ENCODE measurements around the gene SETD7. TPM values are rescaled to one million over a fixed set of nuclear protein-coding genes. Genes with fewer than 3 reads are reported as not detected.
A peak's percentile ranks its signal among the peaks of the same experiment; 100 is the strongest.

The SETD7 gene
- total and polyA plus RNA-seq, 2 donors (not counting 1 experiment from before 2014, with no cell fraction given), result 37.5 to 80.8 TPM

DNA sequence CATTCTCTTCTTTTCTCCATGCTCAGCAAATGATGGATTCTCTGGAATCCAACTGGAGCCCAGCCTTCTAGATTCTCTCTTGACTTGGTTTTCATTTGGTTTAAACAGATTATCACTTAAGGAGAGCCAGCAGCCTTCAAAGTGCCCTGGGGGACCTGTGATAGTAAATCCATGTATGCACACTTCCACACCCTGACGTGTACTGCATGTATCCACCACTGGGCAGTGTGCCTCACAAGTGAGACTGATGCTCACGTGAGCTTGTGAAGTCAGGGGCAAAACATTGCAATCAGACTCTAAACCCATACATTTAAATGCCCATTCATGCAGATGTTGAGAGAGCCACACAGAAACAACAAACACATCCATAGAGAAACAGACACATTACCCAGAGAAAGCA, 28.0 kb upstream of the SETD7 start:
- Histone ChIP-seq H3K4me3 (replicated peaks in 1 of 4; ENCODE audit: control extremely low read depth in 1 of 4, insufficient read depth in 1 of 4, low read depth in 3 of 4, low read length in 4 of 4) (no peak overlapping the region), H3K4me1 (ENCODE audit: control insufficient read depth, extremely low read depth, insufficient read depth, low read length) (no peaks in the 10 kb centered on the region), H3K36me3 (ENCODE audit: control insufficient read depth, insufficient read depth, low read length) (no peaks in the 10 kb centered on the region), H3K9me3 (ENCODE audit: control insufficient read depth, insufficient read depth, low read depth, low read length) (no peaks in the 10 kb centered on the region), H3K9ac (ENCODE audit: insufficient read depth, low read length) (no peak overlapping the region), H2AFZ (ENCODE audit: low read length) (no peak overlapping the region), H3K4me2 (ENCODE audit: extremely low read depth, insufficient read depth, low read length) (no peak overlapping the region), H3K79me2 (ENCODE audit: control insufficient read depth, insufficient read depth, low read length) (no peaks in the 10 kb centered on the region), H4K20me1 (ENCODE audit: control insufficient read depth, extremely low read depth, insufficient read depth, low read length) (no peaks in the 10 kb centered on the region), H3K27ac (ENCODE audit: insufficient read depth, low read length) (no peak overlapping the region), H3K27me3 (ENCODE audit: control insufficient read depth, insufficient read depth, low read length) (no peaks in the 10 kb centered on the region)
- TF ChIP-seq, protein P1, sequence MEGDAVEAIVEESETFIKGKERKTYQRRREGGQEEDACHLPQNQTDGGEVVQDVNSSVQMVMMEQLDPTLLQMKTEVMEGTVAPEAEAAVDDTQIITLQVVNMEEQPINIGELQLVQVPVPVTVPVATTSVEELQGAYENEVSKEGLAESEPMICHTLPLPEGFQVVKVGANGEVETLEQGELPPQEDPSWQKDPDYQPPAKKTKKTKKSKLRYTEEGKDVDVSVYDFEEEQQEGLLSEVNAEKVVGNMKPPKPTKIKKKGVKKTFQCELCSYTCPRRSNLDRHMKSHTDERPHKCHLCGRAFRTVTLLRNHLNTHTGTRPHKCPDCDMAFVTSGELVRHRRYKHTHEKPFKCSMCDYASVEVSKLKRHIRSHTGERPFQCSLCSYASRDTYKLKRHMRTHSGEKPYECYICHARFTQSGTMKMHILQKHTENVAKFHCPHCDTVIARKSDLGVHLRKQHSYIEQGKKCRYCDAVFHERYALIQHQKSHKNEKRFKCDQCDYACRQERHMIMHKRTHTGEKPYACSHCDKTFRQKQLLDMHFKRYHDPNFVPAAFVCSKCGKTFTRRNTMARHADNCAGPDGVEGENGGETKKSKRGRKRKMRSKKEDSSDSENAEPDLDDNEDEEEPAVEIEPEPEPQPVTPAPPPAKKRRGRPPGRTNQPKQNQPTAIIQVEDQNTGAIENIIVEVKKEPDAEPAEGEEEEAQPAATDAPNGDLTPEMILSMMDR (conservative IDR thresholded peaks at IDR 0.05 in 1 of 2, IDR thresholded peaks at IDR 0.05 in 1 of 2; ENCODE audit: low read depth in 1 of 2, low read length in 2 of 2), result no peak
- TF ChIP-seq EZH2 (IDR thresholded peaks at IDR 0.05; ENCODE audit: low read length, missing control alignments), result no peak
- DNase-seq (ENCODE audit: low read depth in 2 of 2), result no peak

DNA sequence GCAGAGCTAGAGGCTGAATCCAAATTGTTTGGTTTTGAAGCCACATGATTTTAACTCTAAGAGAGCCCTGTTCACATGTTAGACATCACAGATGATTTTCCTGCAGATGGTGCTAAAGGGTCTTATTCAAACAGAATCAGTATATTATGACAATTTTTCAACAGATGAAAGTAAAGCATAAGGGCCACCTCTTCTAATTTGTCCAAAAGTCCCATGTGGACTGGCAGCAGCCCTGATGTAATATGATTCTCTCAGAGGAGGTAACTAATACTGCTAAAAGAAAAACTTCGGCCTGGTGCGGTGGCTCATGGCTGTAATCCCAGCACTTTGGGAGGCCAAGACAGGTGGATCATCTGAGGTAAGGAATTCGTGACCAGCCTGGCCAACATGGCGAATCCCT, 26.0 kb upstream of the SETD7 start:
- no peak overlapping the region for H3K9ac ChIP-seq (ENCODE audit: insufficient read depth, low read length)
- no peak overlapping the region for H2AFZ ChIP-seq (ENCODE audit: low read length)
- no peaks in the 10 kb centered on the region for H3K4me1 ChIP-seq (ENCODE audit: control insufficient read depth, extremely low read depth, insufficient read depth, low read length)
- no peaks in the 10 kb centered on the region for H4K20me1 ChIP-seq (ENCODE audit: control insufficient read depth, extremely low read depth, insufficient read depth, low read length)
- DNase-seq (ENCODE audit: low read depth in 2 of 2), result peak; percentile 20 to 61
- no peak overlapping the region for H3K4me3 ChIP-seq (replicated peaks in 1 of 4; ENCODE audit: control extremely low read depth in 1 of 4, insufficient read depth in 1 of 4, low read depth in 3 of 4, low read length in 4 of 4)
- H3K79me2 ChIP-seq (ENCODE audit: control insufficient read depth, insufficient read depth, low read length), result no peaks in the 10 kb centered on the region
- H3K27ac ChIP-seq (ENCODE audit: insufficient read depth, low read length), result no peak overlapping the region
- no peaks in the 10 kb centered on the region for H3K27me3 ChIP-seq (ENCODE audit: control insufficient read depth, insufficient read depth, low read length)
- no peak overlapping the region for H3K4me2 ChIP-seq (ENCODE audit: extremely low read depth, insufficient read depth, low read length)
- no peaks in the 10 kb centered on the region for H3K36me3 ChIP-seq (ENCODE audit: control insufficient read depth, insufficient read depth, low read length)
- TF ChIP-seq, protein P1 (conservative IDR thresholded peaks at IDR 0.05 in 1 of 2, IDR thresholded peaks at IDR 0.05 in 1 of 2; ENCODE audit: low read depth in 1 of 2, low read length in 2 of 2), result peak in 1 of 2 donors; percentile 28
- TF ChIP-seq EZH2 (IDR thresholded peaks at IDR 0.05; ENCODE audit: low read length, missing control alignments), result no peak
- no peaks in the 10 kb centered on the region for H3K9me3 ChIP-seq (ENCODE audit: control insufficient read depth, insufficient read depth, low read depth, low read length)

DNA sequence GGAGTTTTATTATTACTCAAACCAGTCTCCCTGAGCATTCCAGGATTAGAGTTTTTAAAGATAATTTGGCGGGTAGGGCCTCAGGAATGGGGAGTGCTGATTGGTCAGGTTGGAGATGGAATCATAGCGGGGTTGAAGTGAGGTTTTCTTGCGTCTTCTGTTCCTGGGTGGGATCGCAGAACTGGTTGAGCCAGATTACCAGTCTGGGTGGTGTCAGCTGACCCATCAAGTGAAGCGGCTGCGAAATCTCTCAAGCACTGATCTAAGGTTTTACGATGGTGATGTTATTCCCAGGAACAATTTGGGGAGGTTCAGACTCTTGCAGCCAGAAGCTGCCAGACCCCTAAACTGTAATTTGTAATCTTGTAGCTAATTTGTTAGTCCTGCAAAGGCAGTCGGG, 25.1 kb upstream of the SETD7 start:
- H3K9me3 ChIP-seq (ENCODE audit: control insufficient read depth, insufficient read depth, low read depth, low read length), result no peaks in the 10 kb centered on the region
- H3K4me3 ChIP-seq (replicated peaks in 1 of 4; ENCODE audit: control extremely low read depth in 1 of 4, insufficient read depth in 1 of 4, low read depth in 3 of 4, low read length in 4 of 4), result no peak overlapping the region
- no peak overlapping the region for H3K9ac ChIP-seq (ENCODE audit: insufficient read depth, low read length)
- H4K20me1 ChIP-seq (ENCODE audit: control insufficient read depth, extremely low read depth, insufficient read depth, low read length), result no peaks in the 10 kb centered on the region
- no peaks in the 10 kb centered on the region for H3K36me3 ChIP-seq (ENCODE audit: control insufficient read depth, insufficient read depth, low read length)
- H2AFZ ChIP-seq (ENCODE audit: low read length), result no peak overlapping the region
- no peak overlapping the region for H3K27ac ChIP-seq (ENCODE audit: insufficient read depth, low read length)
- H3K4me2 ChIP-seq (ENCODE audit: extremely low read depth, insufficient read depth, low read length), result no peak overlapping the region
- no peaks in the 10 kb centered on the region for H3K4me1 ChIP-seq (ENCODE audit: control insufficient read depth, extremely low read depth, insufficient read depth, low read length)
- H3K79me2 ChIP-seq (ENCODE audit: control insufficient read depth, insufficient read depth, low read length), result no peaks in the 10 kb centered on the region
- TF ChIP-seq, protein P1 (conservative IDR thresholded peaks at IDR 0.05 in 1 of 2, IDR thresholded peaks at IDR 0.05 in 1 of 2; ENCODE audit: low read depth in 1 of 2, low read length in 2 of 2), result no peak
- no peak for TF ChIP-seq EZH2 (IDR thresholded peaks at IDR 0.05; ENCODE audit: low read length, missing control alignments)
- H3K27me3 ChIP-seq (ENCODE audit: control insufficient read depth, insufficient read depth, low read length), result no peaks in the 10 kb centered on the region
- DNase-seq (ENCODE audit: low read depth in 2 of 2), result no peak

Measured in fibroblast of lung (primary cell).